ENCODE data around the gene TRMT61A.
A peak's percentile ranks its signal among the peaks of the same experiment; 100 is the strongest.

TRMT61A gene

GRCh38 chr14:103528587-103529382 lies at the start of gene TRMT61A:
Gene TRMT61A, plus strand, starts transcription at chr14:103529196. Its CDS starts 783 bp downstream, at chr14:103529979.
- FAIRE-seq, result no peak
- peak; percentile 62 for DNase-seq (ENCODE audit: low spot score)

- DNase-seq (ENCODE audit: low spot score) (no peak), FAIRE-seq (no peak)
Observed at GRCh38 chr14:103480595-103480994, 48.4 kb upstream of the TRMT61A start.

GRCh38 chr14:103483600-103483999 lies 45.4 kb upstream of the TRMT61A start:
- FAIRE-seq (no peak), DNase-seq (ENCODE audit: low spot score) (peak; percentile 18)

GRCh38 chr14:103485504-103485903 lies 43.5 kb upstream of the TRMT61A start:
- no peak for DNase-seq (ENCODE audit: low spot score)
- FAIRE-seq, result no peak

GRCh38 chr14:103488071-103488470 lies 40.9 kb upstream of the TRMT61A start:
- FAIRE-seq, result no peak

GRCh38 chr14:103488960-103489359 lies 40.0 kb upstream of the TRMT61A start:
- no peak for DNase-seq (ENCODE audit: low spot score)
- FAIRE-seq, result no peak

More at GRCh38 chr14:103488071-103488470, 40.9 kb upstream of the TRMT61A start:
- DNase-seq (ENCODE audit: low spot score), result no peak

- DNase-seq (ENCODE audit: low spot score), result no peak
- FAIRE-seq, result no peak
Observed at GRCh38 chr14:103489621-103490020, 39.4 kb upstream of the TRMT61A start.

GRCh38 chr14:103491691-103492090 lies 37.3 kb upstream of the TRMT61A start:
- FAIRE-seq (no peak), DNase-seq (ENCODE audit: low spot score) (no peak)

- DNase-seq (ENCODE audit: low spot score), result no peak
- no peak for FAIRE-seq
Observed at GRCh38 chr14:103492156-103492925, 36.7 kb upstream of the TRMT61A start.

GRCh38 chr14:103495854-103496253 lies 33.1 kb upstream of the TRMT61A start:
- no peak for DNase-seq (ENCODE audit: low spot score)
- no peak for FAIRE-seq

- no peak for DNase-seq (ENCODE audit: low spot score)
- no peak for FAIRE-seq
Observed at GRCh38 chr14:103496776-103497175, 32.2 kb upstream of the TRMT61A start.

- no peak for DNase-seq (ENCODE audit: low spot score)
Observed at GRCh38 chr14:103499709-103500108, 29.3 kb upstream of the TRMT61A start.

GRCh38 chr14:103500148-103500990 lies 28.6 kb upstream of the TRMT61A start:
- FAIRE-seq (no peak), DNase-seq (ENCODE audit: low spot score) (peak; percentile 26)

More at GRCh38 chr14:103499709-103500108, 29.3 kb upstream of the TRMT61A start:
- FAIRE-seq, result no peak

GRCh38 chr14:103501041-103501870 lies 27.7 kb upstream of the TRMT61A start:
- no peak for FAIRE-seq

GRCh38 chr14:103501921-103502669 lies 26.9 kb upstream of the TRMT61A start:
- FAIRE-seq (no peak), DNase-seq (ENCODE audit: low spot score) (no peak)

More at GRCh38 chr14:103501041-103501870, 27.7 kb upstream of the TRMT61A start:
- DNase-seq (ENCODE audit: low spot score), result no peak

- no peak for FAIRE-seq
- no peak for DNase-seq (ENCODE audit: low spot score)
Observed at GRCh38 chr14:103502877-103503276, 26.1 kb upstream of the TRMT61A start.

- FAIRE-seq, result no peak
Observed at GRCh38 chr14:103503296-103503695, 25.7 kb upstream of the TRMT61A start.

GRCh38 chr14:103504991-103505565 lies 23.9 kb upstream of the TRMT61A start:
- no peak for DNase-seq (ENCODE audit: low spot score)
- no peak for FAIRE-seq

More at GRCh38 chr14:103503296-103503695, 25.7 kb upstream of the TRMT61A start:
- DNase-seq (ENCODE audit: low spot score), result no peak

GRCh38 chr14:103507751-103508150 lies 21.2 kb upstream of the TRMT61A start:
- no peak for FAIRE-seq

More at GRCh38 chr14:103507751-103508150, 21.2 kb upstream of the TRMT61A start:
- no peak for DNase-seq (ENCODE audit: low spot score)

Data from RCC 7860 (cell line).